ENCODE data around the gene PTPRO.

DNA sequence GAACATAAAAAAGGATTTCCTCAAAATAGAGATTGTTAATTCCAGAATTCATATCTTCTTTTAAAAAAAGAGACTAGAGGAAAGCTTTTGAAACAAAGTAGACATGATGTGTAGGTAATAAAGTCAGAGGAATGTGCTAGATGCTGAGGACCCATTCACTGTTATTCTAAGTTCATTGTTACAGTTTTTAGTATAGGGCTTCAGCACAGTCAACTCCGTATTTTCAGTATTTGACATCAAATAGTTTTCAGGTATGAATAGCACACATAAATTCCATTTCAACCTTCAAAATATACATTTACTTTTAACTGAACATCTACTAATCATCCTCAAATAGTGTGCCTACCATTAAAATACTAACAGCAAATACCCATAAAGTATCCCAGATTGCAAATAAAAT is 239.1 kb downstream of the PTPRO start:
- no peak for TF ChIP-seq POLR2A (IDR thresholded peaks at IDR 0.05; ENCODE audit: low read length)
- no peak for TF ChIP-seq GATA1 (IDR thresholded peaks at IDR 0.05; ENCODE audit: low read depth, low read length)
